Uterus (tissue), 2 donors: ENCODE data around the gene ASB10.

Experiments used
- POLR2A ChIP-seq, 2 donors: fragments of 450-650 bp; IDR thresholded peaks; one replicate each; pipeline ENCODE4 v1.6.1; 2016; ENCODE audit warnings: antibody characterized with exemption in 2 of 2, mild to moderate bottlenecking in 1 of 2, moderate library complexity in 1 of 2
- TF ChIP-seq, protein P1 (sequence below), 4 experiments: fragments of 200-600 bp in 2 of 4; fragments of 450-650 bp in 2 of 4; sonication (generic) in 2 of 4; IDR thresholded peaks; one replicate each; pipeline ENCODE4 v1.5.1; 2016 to 2019; ENCODE audit warnings: antibody characterized with exemption in 4 of 4, mild to moderate bottlenecking in 2 of 4, moderate library complexity in 1 of 4

DNA sequence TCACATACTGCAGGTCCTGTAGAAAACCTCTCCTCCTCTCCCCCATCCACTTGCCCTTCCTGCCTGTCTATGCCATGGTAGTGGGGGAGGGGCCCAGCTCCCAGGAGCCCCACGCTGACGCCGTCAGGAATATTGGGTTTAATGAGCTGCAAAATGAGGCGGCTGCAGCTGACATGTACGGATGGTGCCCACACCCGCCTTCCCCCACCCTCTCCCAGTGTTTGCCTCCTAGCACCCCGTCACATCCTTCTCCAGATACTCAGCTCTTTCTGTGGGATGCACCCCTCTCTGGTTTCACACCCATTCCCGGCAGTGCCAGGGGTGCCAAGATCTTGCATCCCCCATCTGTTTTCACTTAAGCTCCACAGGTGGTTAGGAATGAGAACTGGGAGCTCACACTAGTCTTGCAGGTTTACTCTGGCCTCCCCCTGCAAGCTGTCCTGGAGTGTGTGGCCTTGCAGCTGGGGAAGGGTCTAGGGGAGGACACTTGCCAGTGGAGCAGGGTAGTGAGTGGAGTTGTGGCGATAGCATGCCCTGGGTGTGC, 45.7 kb downstream of the ASB10 start:
- TF ChIP-seq, protein P1, sequence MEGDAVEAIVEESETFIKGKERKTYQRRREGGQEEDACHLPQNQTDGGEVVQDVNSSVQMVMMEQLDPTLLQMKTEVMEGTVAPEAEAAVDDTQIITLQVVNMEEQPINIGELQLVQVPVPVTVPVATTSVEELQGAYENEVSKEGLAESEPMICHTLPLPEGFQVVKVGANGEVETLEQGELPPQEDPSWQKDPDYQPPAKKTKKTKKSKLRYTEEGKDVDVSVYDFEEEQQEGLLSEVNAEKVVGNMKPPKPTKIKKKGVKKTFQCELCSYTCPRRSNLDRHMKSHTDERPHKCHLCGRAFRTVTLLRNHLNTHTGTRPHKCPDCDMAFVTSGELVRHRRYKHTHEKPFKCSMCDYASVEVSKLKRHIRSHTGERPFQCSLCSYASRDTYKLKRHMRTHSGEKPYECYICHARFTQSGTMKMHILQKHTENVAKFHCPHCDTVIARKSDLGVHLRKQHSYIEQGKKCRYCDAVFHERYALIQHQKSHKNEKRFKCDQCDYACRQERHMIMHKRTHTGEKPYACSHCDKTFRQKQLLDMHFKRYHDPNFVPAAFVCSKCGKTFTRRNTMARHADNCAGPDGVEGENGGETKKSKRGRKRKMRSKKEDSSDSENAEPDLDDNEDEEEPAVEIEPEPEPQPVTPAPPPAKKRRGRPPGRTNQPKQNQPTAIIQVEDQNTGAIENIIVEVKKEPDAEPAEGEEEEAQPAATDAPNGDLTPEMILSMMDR (IDR thresholded peaks at IDR 0.05) = no peak
- no peak for TF ChIP-seq POLR2A (IDR thresholded peaks at IDR 0.05)
